Amniotic stem cell (primary cell): ENCODE measurements around the gene ST6GALNAC6.
"Not testable (repeated sequence)": the region's sequence is repeated elsewhere in the genome, so short reads cannot be mapped to it uniquely, and the experiment has no call there.

ENCODE experiments used
- DNase-seq: peaks from one replicate; lab custom pipeline; 2025; lab: John Stamatoyannopoulos, UW

Gene ST6GALNAC6

GRCh38 chr9:127873223-127873691 lies 26.1 kb downstream of the ST6GALNAC6 start:
- DNase-seq = no peak

GRCh38 chr9:127872369-127873222 lies 26.8 kb downstream of the ST6GALNAC6 start:
- DNase-seq = no peak

GRCh38 chr9:127871531-127871930 lies 27.9 kb downstream of the ST6GALNAC6 start:
- no peak for DNase-seq

GRCh38 chr9:127870887-127871286 lies 28.5 kb downstream of the ST6GALNAC6 start:
- DNase-seq = no peak

GRCh38 chr9:127870153-127870491 lies 29.3 kb downstream of the ST6GALNAC6 start:
- not testable (repeated sequence) for DNase-seq

- peak; percentile 55 for DNase-seq
Measured at GRCh38 chr9:127869310-127870152, 29.9 kb downstream of the ST6GALNAC6 start.

- DNase-seq = no peak
Measured at GRCh38 chr9:127868278-127868902, 31.0 kb downstream of the ST6GALNAC6 start.

GRCh38 chr9:127867356-127868277 lies 31.8 kb downstream of the ST6GALNAC6 start:
- DNase-seq = no peak

GRCh38 chr9:127866535-127866934 lies 32.9 kb downstream of the ST6GALNAC6 start:
- no peak for DNase-seq

GRCh38 chr9:127865645-127866464 lies 33.5 kb downstream of the ST6GALNAC6 start:
- no peak for DNase-seq

- no peak for DNase-seq
Measured at GRCh38 chr9:127863191-127863621, 36.2 kb downstream of the ST6GALNAC6 start.

- DNase-seq = no peak
Measured at GRCh38 chr9:127862075-127863011, 37.1 kb downstream of the ST6GALNAC6 start.

GRCh38 chr9:127860779-127861178 lies 38.6 kb downstream of the ST6GALNAC6 start:
- DNase-seq = no peak

- DNase-seq = no peak
Measured at GRCh38 chr9:127860260-127860659, 39.1 kb downstream of the ST6GALNAC6 start.

- no peak for DNase-seq
Measured at GRCh38 chr9:127858041-127858512, 41.3 kb downstream of the ST6GALNAC6 start.

GRCh38 chr9:127857278-127857677 lies 42.1 kb downstream of the ST6GALNAC6 start:
- DNase-seq = no peak

- DNase-seq = no peak
Measured at GRCh38 chr9:127856729-127857116, 42.7 kb downstream of the ST6GALNAC6 start.

- DNase-seq = no peak
Measured at GRCh38 chr9:127856094-127856728, 43.2 kb downstream of the ST6GALNAC6 start.

- no peak for DNase-seq
Measured at GRCh38 chr9:127855522-127855921, 43.9 kb downstream of the ST6GALNAC6 start.
